Stimulated activated effector memory CD8-positive, alpha-beta T cell treated with anti-CD3 and anti-CD28 coated beads, Interleukin-12 subunit alpha, Interleukin-12 subunit beta, amount 100 ng/mL, for 72 hours (primary cell): Measurements from ENCODE around the gene C12orf75.
A peak's percentile ranks its signal among the peaks of the same experiment; 100 is the strongest.
"Not testable (repeated sequence)": the region's sequence is repeated elsewhere in the genome, so short reads cannot be mapped to it uniquely, and the experiment has no call there.

Source experiments
- ATAC-seq: fragments of 150-1000 bp; cut with Tn5 transposase; 2 replicates; pipeline ENCODE4 v1.10.0; 2021
- DNase-seq, 2 donors: peaks; one replicate each; pipeline ENCODE4 v3.0.0; 2021 to 2022; ENCODE audit warnings: low spot score in 2 of 2
- H3K27ac Mint-ChIP-seq: one replicate; pipeline ENCODE4 v1.8.0; 2022; ENCODE audit warnings: mild to moderate bottlenecking, mixed read lengths
- H3K36me3 Mint-ChIP-seq: one replicate; pipeline ENCODE4 v1.8.0; 2022; ENCODE audit warnings: mild to moderate bottlenecking, mixed read lengths
- H3K4me1 Mint-ChIP-seq: one replicate; pipeline ENCODE4 v1.8.0; 2022; ENCODE audit warnings: mixed read lengths
- H3K4me3 Mint-ChIP-seq: one replicate; pipeline ENCODE4 v1.8.0; 2022; ENCODE audit warnings: mild to moderate bottlenecking, mixed read lengths
- H3K9me3 Mint-ChIP-seq: one replicate; pipeline ENCODE4 v1.8.0; 2022; ENCODE audit warnings: mixed read lengths

The C12orf75 gene

GRCh38 chr12:105399428-105400081, 69.1 kb downstream of the C12orf75 start:
- Mint-ChIP-seq H3K4me3 (no peak overlapping the region), H3K9me3 (peaks cover 12% of the 10 kb centered on the region), H3K27ac (no peak overlapping the region), H3K4me1 (no peaks in the 10 kb centered on the region), H3K36me3 (no peaks in the 10 kb centered on the region)
- DNase-seq, result no peak
- ATAC-seq, result no peak

DNA sequence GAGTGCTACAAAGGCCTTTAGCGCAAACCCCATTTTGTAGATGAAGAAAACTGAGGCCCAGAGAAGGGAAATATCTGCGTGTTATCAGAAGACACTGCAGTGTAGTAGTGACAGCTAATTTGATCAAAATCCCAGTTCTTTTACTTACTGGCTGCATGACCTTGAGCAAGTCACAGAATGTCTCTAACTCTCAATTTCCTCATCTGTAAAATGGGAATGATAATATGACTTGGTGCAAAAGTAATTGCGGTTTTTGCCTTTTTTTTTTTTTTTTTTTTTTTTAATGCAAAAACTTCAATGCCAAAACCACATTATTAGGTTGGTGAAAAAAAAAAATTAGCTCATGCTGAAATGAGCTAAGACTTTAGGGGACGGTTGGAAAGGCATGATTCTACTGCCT, 69.7 kb downstream of the C12orf75 start:
- no peaks in the 10 kb centered on the region for H3K36me3 Mint-ChIP-seq
- ATAC-seq (no peak), DNase-seq (no peak)
- no peak overlapping the region for H3K4me3 Mint-ChIP-seq
- no peaks in the 10 kb centered on the region for H3K4me1 Mint-ChIP-seq
- H3K9me3 Mint-ChIP-seq, result peaks cover 12% of the 10 kb centered on the region
- H3K27ac Mint-ChIP-seq, result no peak overlapping the region

- H3K4me3 Mint-ChIP-seq, result no peak overlapping the region
- no peak for ATAC-seq
- H3K27ac Mint-ChIP-seq, result no peak overlapping the region
- H3K36me3 Mint-ChIP-seq, result no peaks in the 10 kb centered on the region
- no peak for DNase-seq
- peaks cover 12% of the 10 kb centered on the region for H3K9me3 Mint-ChIP-seq
- H3K4me1 Mint-ChIP-seq, result no peaks in the 10 kb centered on the region
Measured at GRCh38 chr12:105401198-105401597, 70.7 kb downstream of the C12orf75 start.

DNA sequence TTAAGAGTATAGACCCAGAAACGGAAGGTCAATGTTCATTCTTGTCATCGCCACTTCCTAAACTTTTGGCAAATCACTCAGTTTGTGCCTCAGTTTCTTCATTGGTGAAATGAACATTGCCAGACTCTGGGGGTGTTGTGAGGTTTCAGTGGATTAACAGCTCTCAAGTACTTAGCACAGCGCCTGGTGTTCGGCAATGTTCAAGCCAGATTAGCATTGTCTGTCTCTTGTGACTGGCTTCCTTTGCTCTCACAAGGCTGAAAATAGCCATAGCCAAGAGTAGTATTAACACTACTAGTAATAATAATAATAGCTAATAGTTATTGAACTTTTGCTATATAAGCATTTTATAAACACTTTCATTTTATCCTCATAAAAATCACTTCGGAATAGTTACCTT, 71.9 kb downstream of the C12orf75 start:
- H3K27ac Mint-ChIP-seq, result no peak overlapping the region
- no peak overlapping the region for H3K4me3 Mint-ChIP-seq
- H3K9me3 Mint-ChIP-seq, result peaks cover 12% of the 10 kb centered on the region
- ATAC-seq (no peak), DNase-seq (no peak)
- no peaks in the 10 kb centered on the region for H3K4me1 Mint-ChIP-seq
- no peaks in the 10 kb centered on the region for H3K36me3 Mint-ChIP-seq

- ATAC-seq (no peak), DNase-seq (no peak)
- no peak overlapping the region for H3K4me3 Mint-ChIP-seq
- H3K4me1 Mint-ChIP-seq, result no peaks in the 10 kb centered on the region
- H3K9me3 Mint-ChIP-seq, result peaks cover 9% of the 10 kb centered on the region
- no peaks in the 10 kb centered on the region for H3K36me3 Mint-ChIP-seq
- H3K27ac Mint-ChIP-seq, result no peak overlapping the region
Measured at GRCh38 chr12:105403095-105403494, 72.6 kb downstream of the C12orf75 start.

DNA sequence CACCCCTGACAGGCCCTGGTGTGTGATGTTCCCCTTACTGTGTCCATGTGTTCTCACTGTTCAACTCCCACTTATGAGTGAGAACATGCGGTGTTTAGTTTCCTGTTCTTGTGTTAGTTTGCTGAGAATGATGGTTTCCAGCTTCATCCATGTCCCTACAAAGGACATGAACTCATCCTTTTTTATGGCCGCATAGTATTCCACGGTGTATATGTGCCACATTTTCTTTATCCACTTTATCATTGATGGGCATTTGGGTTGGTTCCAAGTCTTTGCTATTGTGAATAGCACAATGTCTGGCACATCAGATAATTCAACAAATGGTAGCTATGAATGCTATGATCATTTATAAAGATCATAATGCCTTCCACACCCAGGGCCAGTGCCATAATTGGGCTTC, 73.6 kb downstream of the C12orf75 start:
- not testable (repeated sequence) for H3K27ac Mint-ChIP-seq, DNase-seq, ATAC-seq, H3K36me3 Mint-ChIP-seq, H3K4me1 Mint-ChIP-seq, H3K4me3 Mint-ChIP-seq, H3K9me3 Mint-ChIP-seq

DNA sequence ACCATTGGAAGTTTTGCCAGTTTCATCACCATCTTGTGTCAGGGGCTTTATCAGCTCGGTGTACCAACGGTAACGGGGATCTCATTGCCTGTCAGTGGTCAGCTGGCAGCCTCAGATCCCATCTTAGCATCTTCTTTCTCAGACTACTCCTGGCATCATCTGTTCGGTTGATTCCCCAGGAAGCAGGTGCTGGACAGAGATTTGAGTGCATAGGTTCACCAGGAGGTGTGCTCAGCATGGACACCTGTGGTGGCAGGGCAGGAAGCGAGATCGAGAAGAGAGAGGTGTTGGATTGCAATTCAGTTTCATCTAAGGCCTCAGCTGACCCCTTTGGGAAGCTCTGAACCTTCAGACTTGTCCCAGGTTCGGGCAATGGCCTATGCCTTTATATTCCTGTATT, 76.0 kb downstream of the C12orf75 start:
- DNase-seq (no peak), ATAC-seq (no peak)
- no peaks in the 10 kb centered on the region for H3K36me3 Mint-ChIP-seq
- no peak overlapping the region for H3K4me3 Mint-ChIP-seq
- peaks cover 3% of the 10 kb centered on the region for H3K9me3 Mint-ChIP-seq
- H3K4me1 Mint-ChIP-seq, result peaks cover 13% of the 10 kb centered on the region
- no peak overlapping the region for H3K27ac Mint-ChIP-seq

DNA sequence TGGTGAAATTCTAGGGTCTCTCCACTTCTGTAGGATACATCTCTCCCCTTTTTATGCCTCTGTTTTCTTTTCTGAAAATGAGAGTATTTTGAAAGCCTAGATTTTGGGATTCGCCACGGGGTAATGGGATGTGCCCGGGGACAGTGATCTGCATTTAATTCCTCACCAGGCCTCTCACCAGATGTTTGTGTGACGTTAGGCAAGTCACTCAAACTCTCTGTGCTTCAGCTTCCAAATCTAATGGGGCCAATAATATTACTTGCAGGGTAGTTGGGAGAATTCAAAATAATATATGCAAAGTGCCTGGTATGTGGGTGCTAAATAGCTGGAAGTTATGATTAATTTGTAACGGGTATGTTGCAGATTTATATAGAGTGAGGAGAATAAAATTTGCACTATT, 78.8 kb downstream of the C12orf75 start:
- H3K4me1 Mint-ChIP-seq, result peaks cover 13% of the 10 kb centered on the region
- H3K27ac Mint-ChIP-seq, result no peak overlapping the region
- no peaks in the 10 kb centered on the region for H3K9me3 Mint-ChIP-seq
- no peaks in the 10 kb centered on the region for H3K36me3 Mint-ChIP-seq
- no peak overlapping the region for H3K4me3 Mint-ChIP-seq
- ATAC-seq, result no peak
- DNase-seq, result no peak

DNA sequence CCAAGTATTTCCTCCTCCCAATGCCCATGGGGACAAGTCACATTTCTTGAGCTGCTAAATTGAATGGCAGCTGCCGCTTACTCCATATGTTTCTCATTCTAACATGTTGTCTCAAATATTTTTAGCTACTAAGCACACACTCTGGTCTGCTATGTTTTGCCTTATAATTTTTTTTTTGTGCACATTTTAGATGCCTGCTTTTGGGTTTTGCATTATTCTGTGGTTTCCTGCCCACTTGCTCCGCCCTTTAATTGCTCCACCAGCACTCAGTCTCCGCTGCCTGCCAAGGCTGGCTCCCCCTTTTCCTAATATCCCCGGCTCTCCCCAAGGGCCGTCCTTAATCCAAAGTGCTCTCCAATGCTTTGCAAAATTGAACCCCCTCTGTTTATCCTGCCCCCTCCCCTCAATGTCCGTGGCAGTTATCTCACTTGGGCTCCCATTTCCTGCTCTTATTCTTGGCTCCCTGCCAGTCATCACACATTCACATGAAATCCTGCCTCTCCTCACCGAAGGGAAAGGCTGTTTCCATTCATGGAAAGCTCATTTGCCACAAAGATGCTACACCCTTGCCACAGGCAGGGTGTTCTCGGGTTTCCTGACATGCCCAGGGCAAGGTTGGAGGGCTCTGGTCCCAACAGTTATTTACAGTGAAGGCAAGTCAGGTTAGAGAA, 79.4 kb downstream of the C12orf75 start:
- DNase-seq (no peak), ATAC-seq (no peak)
- no peaks in the 10 kb centered on the region for H3K36me3 Mint-ChIP-seq
- peaks cover 13% of the 10 kb centered on the region for H3K4me1 Mint-ChIP-seq
- no peaks in the 10 kb centered on the region for H3K9me3 Mint-ChIP-seq
- peak overlapping the region; percentile 35 for H3K27ac Mint-ChIP-seq
- peak overlapping the region; percentile 62 for H3K4me3 Mint-ChIP-seq

DNA sequence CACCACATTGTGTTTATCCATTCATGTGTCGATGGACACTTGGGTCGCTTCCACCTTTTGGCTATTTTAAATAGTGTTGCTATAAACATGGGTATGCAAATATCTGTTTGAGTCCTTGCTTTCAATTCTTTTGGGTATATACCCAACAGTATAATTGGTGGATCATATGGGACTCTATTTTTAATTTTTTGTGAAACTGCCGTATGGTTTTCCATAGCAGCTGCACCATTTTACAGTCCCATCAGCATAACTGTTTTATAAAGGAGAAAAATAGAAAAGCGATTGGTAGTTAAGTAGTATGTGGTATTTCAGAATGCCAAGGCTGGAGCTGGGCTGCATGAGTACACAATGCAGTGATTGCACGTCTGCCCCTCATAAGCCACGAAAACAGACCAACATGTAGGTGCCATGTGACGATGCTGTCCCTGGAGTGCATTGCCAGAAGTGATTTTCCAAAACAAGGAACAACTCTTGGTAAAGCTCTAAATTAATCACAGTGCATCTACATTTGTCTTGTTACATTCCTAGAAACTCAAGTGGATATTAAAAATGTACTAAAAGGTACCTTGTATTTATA, 83.5 kb downstream of the C12orf75 start:
- Mint-ChIP-seq H3K4me1 (peaks cover 13% of the 10 kb centered on the region), H3K4me3 (no peak overlapping the region), H3K9me3 (no peaks in the 10 kb centered on the region), H3K27ac (no peak overlapping the region), H3K36me3 (no peaks in the 10 kb centered on the region)
- ATAC-seq (no peak), DNase-seq (no peak)

- H3K4me1 Mint-ChIP-seq, result no peaks in the 10 kb centered on the region
- no peak overlapping the region for H3K4me3 Mint-ChIP-seq
- no peak overlapping the region for H3K27ac Mint-ChIP-seq
Measured at GRCh38 chr12:105417732-105418131, 87.2 kb downstream of the C12orf75 start.

DNA sequence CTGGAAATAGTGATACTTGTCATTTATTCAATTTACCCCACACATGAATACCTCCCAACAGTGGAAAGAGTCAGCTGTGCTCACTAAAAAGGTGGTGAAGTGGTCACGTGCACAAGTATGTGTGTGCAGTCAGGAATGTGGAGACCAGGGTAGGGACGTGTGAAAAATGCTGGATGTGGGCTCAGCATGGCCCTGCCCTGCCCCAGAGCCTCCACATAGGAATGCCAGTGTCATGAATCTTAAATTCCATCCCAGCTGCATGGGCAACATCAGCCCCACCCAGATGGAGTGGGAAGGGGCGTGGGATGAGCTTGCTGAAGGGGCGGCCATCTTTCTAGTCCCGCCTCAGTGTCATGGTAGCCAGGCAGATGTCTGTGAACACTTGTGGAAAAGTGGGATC, 87.7 kb downstream of the C12orf75 start:
- Mint-ChIP-seq H3K4me3 (no peak overlapping the region), H3K9me3 (no peaks in the 10 kb centered on the region), H3K27ac (no peak overlapping the region), H3K36me3 (no peaks in the 10 kb centered on the region), H3K4me1 (no peaks in the 10 kb centered on the region)
- ATAC-seq (no peak), DNase-seq (no peak)

More at GRCh38 chr12:105417732-105418131, 87.2 kb downstream of the C12orf75 start:
- ATAC-seq (no peak), DNase-seq (no peak)
- H3K9me3 Mint-ChIP-seq, result no peaks in the 10 kb centered on the region
- no peaks in the 10 kb centered on the region for H3K36me3 Mint-ChIP-seq

DNA sequence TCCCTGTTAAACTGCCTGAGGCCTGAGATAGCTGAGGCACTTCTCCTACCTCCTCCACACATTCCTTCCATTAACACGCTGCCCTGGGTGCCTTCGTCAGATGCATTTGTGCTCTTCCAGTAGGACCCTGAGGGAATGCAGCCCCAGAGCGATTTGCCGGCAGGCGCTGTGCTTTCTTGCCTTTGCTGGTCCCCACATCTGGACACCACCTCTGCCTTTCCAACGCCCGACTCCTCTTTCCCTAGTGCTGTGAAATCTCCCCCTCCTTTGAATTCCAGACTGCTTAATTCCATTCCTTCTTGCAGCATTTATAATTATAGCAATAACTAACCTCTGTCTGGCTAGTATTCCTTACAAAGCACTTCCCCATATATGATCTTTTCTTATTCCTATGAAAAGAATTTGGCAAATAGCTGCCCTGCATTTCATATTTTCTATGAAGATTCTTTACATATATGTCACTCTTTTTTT, 88.4 kb downstream of the C12orf75 start:
- Mint-ChIP-seq H3K9me3 (no peaks in the 10 kb centered on the region), H3K36me3 (no peaks in the 10 kb centered on the region), H3K27ac (no peak overlapping the region), H3K4me1 (no peaks in the 10 kb centered on the region), H3K4me3 (no peak overlapping the region)
- ATAC-seq (no peak), DNase-seq (no peak)

- Mint-ChIP-seq H3K4me3 (no peak overlapping the region), H3K36me3 (no peaks in the 10 kb centered on the region), H3K9me3 (no peaks in the 10 kb centered on the region), H3K4me1 (no peaks in the 10 kb centered on the region), H3K27ac (no peak overlapping the region)
- DNase-seq, result no peak
- ATAC-seq, result no peak
Measured at GRCh38 chr12:105419606-105420005, 89.1 kb downstream of the C12orf75 start.

DNA sequence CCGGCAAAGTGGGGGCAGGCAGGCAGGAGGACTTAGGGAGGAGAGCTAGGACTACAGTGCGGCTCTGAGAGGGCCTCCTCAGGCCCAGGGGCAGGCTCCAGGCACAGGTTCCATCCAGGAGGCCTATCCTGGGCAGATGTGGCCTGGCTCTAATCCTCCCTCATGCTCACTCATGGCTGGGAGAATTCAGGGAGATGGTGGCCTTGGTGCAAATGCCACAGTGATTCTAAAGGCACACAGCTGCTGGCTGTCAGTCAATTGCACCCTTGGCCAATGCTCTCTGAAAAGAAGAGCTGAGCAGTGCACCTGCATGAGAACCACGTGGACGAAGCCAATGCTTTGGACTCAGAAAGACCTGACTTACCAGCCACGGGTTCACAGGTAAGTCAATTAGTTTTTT, 89.6 kb downstream of the C12orf75 start:
- H3K9me3 Mint-ChIP-seq, result no peaks in the 10 kb centered on the region
- H3K4me1 Mint-ChIP-seq, result no peaks in the 10 kb centered on the region
- no peak overlapping the region for H3K27ac Mint-ChIP-seq
- ATAC-seq (no peak), DNase-seq (no peak)
- H3K4me3 Mint-ChIP-seq, result no peak overlapping the region
- no peaks in the 10 kb centered on the region for H3K36me3 Mint-ChIP-seq

DNA sequence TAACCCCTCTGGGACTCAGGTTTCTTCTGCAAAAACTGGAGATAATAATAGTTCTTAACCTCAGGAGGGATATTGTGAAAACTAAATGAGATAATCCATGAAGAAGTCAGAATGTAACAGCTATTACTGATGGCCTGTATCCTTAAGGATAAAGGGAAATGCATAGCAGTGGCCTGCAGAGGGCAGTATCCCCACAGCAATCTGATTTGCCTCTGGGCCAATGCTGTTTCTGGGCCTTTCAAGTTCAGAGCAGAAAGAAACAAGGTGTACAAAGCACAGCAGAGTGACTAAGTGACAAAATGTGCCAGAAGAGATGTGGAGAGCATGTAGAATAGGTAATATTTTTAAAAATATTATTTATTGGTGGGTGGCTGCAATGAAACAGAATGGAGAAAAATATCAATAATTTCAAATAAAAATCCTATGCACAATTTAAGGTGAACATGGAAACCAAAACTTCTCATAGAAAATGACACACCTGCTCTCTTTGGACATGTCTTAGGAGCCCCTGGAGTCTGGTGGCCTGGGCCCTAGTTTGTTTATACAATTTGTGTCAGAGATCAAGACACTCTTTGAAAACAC, 90.3 kb downstream of the C12orf75 start:
- DNase-seq (peak; percentile 32 to 72), ATAC-seq (peak; percentile 68)
- Mint-ChIP-seq H3K4me1 (no peaks in the 10 kb centered on the region), H3K27ac (no peak overlapping the region), H3K9me3 (no peaks in the 10 kb centered on the region), H3K4me3 (no peak overlapping the region), H3K36me3 (no peaks in the 10 kb centered on the region)
